HCT116 (cell line): Measurements from ENCODE around the gene TXN. TPM values are rescaled to one million over a fixed set of nuclear protein-coding genes. Genes with fewer than 3 reads are reported as not detected.
"Not testable (repeated sequence)": the region's sequence is repeated elsewhere in the genome, so short reads cannot be mapped to it uniquely, and the experiment has no call there.

Experiments used
- ATAC-seq: fragments of 200-7000 bp; cut with Tn5 transposase; 2 replicates; pipeline ENCODE4 v1.9.1; 2020; ENCODE audit warnings: mild to moderate bottlenecking, moderate library complexity
- BruUV-seq: library from RNA; stranded (reverse); fragments of 400-500 nt; replicated peaks from 2 replicates; lab custom pipeline; 2021; lab: Mats Ljungman, UMichigan
- CTCF ChIA-PET: fragments of 300-600 bp; sonication (Branson Sonifier 250); formaldehyde crosslinking; loops from one replicate; lab custom pipeline; 2021; ENCODE audit warnings: antibody characterized with exemption; lab: Charles Lee
- POLR2A ChIA-PET: fragments of 300-600, 350-600 bp; sonication (Branson Sonifier 250); formaldehyde crosslinking; loops from one replicate; lab custom pipeline; 2021; ENCODE audit warnings: antibody characterized with exemption; lab: Charles Lee
- RAD21 ChIA-PET, 2 experiments: fragments of 300-600 bp; sonication (Branson Sonifier 250); formaldehyde crosslinking; loops; one replicate each; lab custom pipeline; 2023; ENCODE audit warnings: low total read pairs in 2 of 2; ENCODE audit not compliant: uncharacterized antibody in 2 of 2, unreplicated experiment in 2 of 2, low non-redundant PET in 1 of 2; lab: Charles Lee
- DNase-seq: peaks from one replicate; pipeline ENCODE4 v3.0.0-alpha.2; 2010; ENCODE audit warnings: low read depth, low spot score
- H2AFZ ChIP-seq: fragments of 200-600 bp; shearing (Covaris generic), sonication (generic); 2 replicates; pipeline ENCODE4 v1.6.1; 2017; ENCODE audit warnings: low read depth, mixed run types, mixed read lengths, antibody characterized with exemption, low read length; ENCODE audit not compliant: poor library complexity, severe bottlenecking
- H3K27ac ChIP-seq: 2 replicates; pipeline ENCODE4 v1.5.1; 2012; ENCODE audit warnings: low read depth, low read length
- H3K27me3 ChIP-seq: fragments of 200-600 bp; sonication (generic); 2 replicates; pipeline ENCODE4 v1.6.1; 2016; ENCODE audit warnings: mixed run types, low read length, mixed read lengths; ENCODE audit not compliant: insufficient read depth
- H3K36me3 ChIP-seq, 2 experiments: fragments of 200-500 bp in 1 of 2; fragments of 200-600 bp in 1 of 2; sonication (Bioruptor generic) in 1 of 2; sonication (generic) in 1 of 2; 2 replicates each; pipeline versions ENCODE4 v1.5.1 to v1.6.1; 2014 to 2016; ENCODE audit warnings: low read length in 2 of 2, inconsistent platforms in 1 of 2, mixed read lengths in 1 of 2, mixed run types in 1 of 2; ENCODE audit not compliant: insufficient read depth in 2 of 2, control insufficient read depth in 1 of 2
- H3K4me1 ChIP-seq, 2 experiments: fragments of 200-600 bp in 1 of 2; sonication (generic) in 1 of 2; 2 replicates each; pipeline versions ENCODE4 v1.5.1 to v1.6.1; 2012 to 2017; ENCODE audit warnings: low read length in 2 of 2, inconsistent platforms in 1 of 2, mild to moderate bottlenecking in 1 of 2, mixed read lengths in 1 of 2, mixed run types in 1 of 2, moderate library complexity in 1 of 2; ENCODE audit not compliant: insufficient read depth in 2 of 2, control insufficient read depth in 1 of 2
- H3K4me2 ChIP-seq: fragments of 200-600 bp; sonication (generic); 2 replicates; pipeline ENCODE4 v1.6.1; 2017; ENCODE audit warnings: mixed run types, low read length, mixed read lengths
- H3K4me3 ChIP-seq, 2 experiments: fragments of 200-600 bp in 1 of 2; sonication (generic) in 1 of 2; replicated peaks in 1 of 2; 2 replicates each; pipeline ENCODE4 v1.5.1; 2011 to 2016; ENCODE audit warnings: low read length in 2 of 2, control low read depth in 1 of 2, low read depth in 1 of 2, mild to moderate bottlenecking in 1 of 2, mixed read lengths in 1 of 2, mixed run types in 1 of 2
- H3K79me2 ChIP-seq: fragments of 200-600 bp; sonication (generic); 2 replicates; pipeline ENCODE4 v1.6.1; 2017; ENCODE audit warnings: mild to moderate bottlenecking, mixed run types, low read length, moderate library complexity, mixed read lengths; ENCODE audit not compliant: insufficient read depth
- H3K9ac ChIP-seq: fragments of 200-600 bp; sonication (generic); 2 replicates; pipeline ENCODE4 v1.6.1; 2016; ENCODE audit warnings: low read length, mixed read lengths
- H3K9me2 ChIP-seq: fragments of 200-600 bp; sonication (generic), shearing (Covaris generic); 2 replicates; pipeline ENCODE4 v1.6.1; 2017; ENCODE audit warnings: mixed run types, mild to moderate bottlenecking, moderate library complexity; ENCODE audit not compliant: insufficient read depth
- H3K9me3 ChIP-seq, 2 experiments: fragments of 200-500 bp in 1 of 2; fragments of 200-600 bp in 1 of 2; sonication (Bioruptor generic) in 1 of 2; sonication (generic) in 1 of 2; 2 replicates each; pipeline ENCODE4 v1.6.1; 2014 to 2017; ENCODE audit warnings: low read length in 2 of 2, mixed read lengths in 2 of 2, inconsistent platforms in 1 of 2, low read depth in 1 of 2, mild to moderate bottlenecking in 1 of 2, mixed run types in 1 of 2, moderate library complexity in 1 of 2; ENCODE audit not compliant: control insufficient read depth in 1 of 2, insufficient read depth in 1 of 2
- H4K20me1 ChIP-seq: fragments of 200-600 bp; sonication (generic), shearing (Covaris generic); 2 replicates; pipeline ENCODE4 v1.6.1; 2017; ENCODE audit warnings: mixed run types, mild to moderate bottlenecking, moderate library complexity; ENCODE audit not compliant: insufficient read depth
- ELF1 ChIP-seq: IDR thresholded peaks from 2 replicates; pipeline ENCODE4 v1.6.1; 2012; ENCODE audit warnings: low read depth, borderline replicate concordance
- EZH2phosphoT487 ChIP-seq: fragments of 200-600 bp; IDR thresholded peaks from 2 replicates; pipeline ENCODE4 v1.6.1; 2018; ENCODE audit warnings: antibody characterized with exemption, borderline replicate concordance
- FOSL1 ChIP-seq: IDR thresholded peaks from 2 replicates; pipeline ENCODE4 v1.6.1; 2012; ENCODE audit warnings: low read depth
- POLR2A ChIP-seq: IDR thresholded peaks from 2 replicates; pipeline ENCODE4 v1.7.0; 2011; ENCODE audit warnings: borderline replicate concordance; ENCODE audit not compliant: insufficient read depth, insufficient read length; ENCODE audit errors: extremely low read depth
- POLR2AphosphoS5 ChIP-seq: IDR thresholded peaks from 2 replicates; pipeline ENCODE4 v1.6.1; 2011; ENCODE audit warnings: mild to moderate bottlenecking, low read depth, low read length, moderate library complexity
- intact Hi-C: fragments of 100-400 bp; cut with micrococcal nuclease; formaldehyde crosslinking; loops from 2 replicates; pipeline ENCODE4 v1.10.0; 2022
- total RNA-seq: library from RNA; stranded (reverse); gene quantifications from one replicate; pipeline ENCODE4 v1.2.1, GENCODE V29; 2021; ENCODE audit not compliant: unreplicated experiment

The TXN gene
- total RNA-seq, 1 experiment from 2014 or later, result 421 TPM

- BruUV-seq, result no TSS peak
- no peak overlapping the region for H3K4me3 ChIP-seq
- H3K79me2 ChIP-seq, result peaks cover 87% of the 10 kb centered on the region
- peaks cover 22 to 34% of the 10 kb centered on the region in 2 experiments for H3K36me3 ChIP-seq
- no peak for TF ChIP-seq FOSL1
- no peak for TF ChIP-seq ELF1
- no peak for TF ChIP-seq POLR2AphosphoS5
- TF ChIP-seq POLR2A, result no peak
- TF ChIP-seq EZH2phosphoT487, result no peak
- RAD21 ChIA-PET, result no interaction called here
- POLR2A ChIA-PET, result no interaction called here
- intact Hi-C loops, result no loop called here
- H3K9me2 ChIP-seq, result no peaks in the 10 kb centered on the region
- no peak overlapping the region for H3K27ac ChIP-seq
- ATAC-seq, result no peak
- H3K9me3 ChIP-seq, result no peaks in the 10 kb centered on the region
- H3K4me2 ChIP-seq, result 0 out of 2 replicates have a peak overlapping the region, but pooled peaks have one; percentile 3
- CTCF ChIA-PET, result no interaction called here
- H3K9ac ChIP-seq, result no peak overlapping the region
- H3K27me3 ChIP-seq, result no peaks in the 10 kb centered on the region
- no peak for DNase-seq
- H3K4me1 ChIP-seq, result peaks cover 7 to 36% of the 10 kb centered on the region in 2 experiments
- H4K20me1 ChIP-seq, result peaks cover 67% of the 10 kb centered on the region; the same call in 1 of the 2 replicates
- no peak overlapping the region for H2AFZ ChIP-seq
Observed at GRCh38 chr9:110252509-110253139, 3.7 kb downstream of the TXN start.

DNA sequence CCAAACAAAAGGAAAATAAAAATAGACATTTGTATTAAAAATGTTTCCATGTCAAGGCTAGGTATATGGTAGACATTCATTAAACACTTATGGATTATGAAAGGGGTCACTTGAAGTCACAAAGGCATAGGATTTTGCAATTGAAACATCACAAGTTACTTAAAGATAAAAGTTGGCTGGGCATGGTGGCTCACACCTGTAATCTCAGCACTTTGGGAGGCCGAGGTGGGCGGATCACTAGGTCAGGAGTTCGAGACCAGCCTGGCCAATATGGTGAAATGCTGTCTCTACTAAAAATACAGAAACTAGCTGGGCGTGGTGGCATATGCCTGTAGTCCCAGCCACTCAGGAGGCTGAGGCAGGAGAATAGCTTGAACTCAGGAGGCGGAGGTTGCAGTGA, 4.5 kb downstream of the TXN start:
- CTCF ChIA-PET, H3K4me3 ChIP-seq, H3K4me2 ChIP-seq, H3K27me3 ChIP-seq, H3K27ac ChIP-seq, H2AFZ ChIP-seq, intact Hi-C loops, POLR2A ChIA-PET, H3K9me3 ChIP-seq, H3K9ac ChIP-seq, RAD21 ChIA-PET, DNase-seq, ATAC-seq, H3K9me2 ChIP-seq, BruUV-seq: not testable (repeated sequence)
- H3K4me1 ChIP-seq, result peaks cover 6 to 27% of the 10 kb centered on the region in 2 experiments
- peaks cover 25 to 41% of the 10 kb centered on the region in 2 experiments for H3K36me3 ChIP-seq
- H4K20me1 ChIP-seq, result peaks cover 72% of the 10 kb centered on the region
- H3K79me2 ChIP-seq, result peaks cover 96% of the 10 kb centered on the region
